H1 (cell line): ENCODE results near the gene PKN1. TPM values are rescaled to one million over a fixed set of nuclear protein-coding genes. Genes with fewer than 3 reads are reported as not detected.

Source experiments
- CTCF ChIA-PET: fragments of 300-600 bp; sonication (Branson Sonifier 250); formaldehyde crosslinking; loops from one replicate; lab custom pipeline; 2021; ENCODE audit not compliant: partially characterized antibody; lab: Charles Lee
- POLR2A ChIA-PET: fragments of 300-600 bp; sonication (Branson Sonifier 250); formaldehyde crosslinking; loops from one replicate; lab custom pipeline; 2021; ENCODE audit warnings: inconsistent platforms; ENCODE audit not compliant: partially characterized antibody; lab: Charles Lee
- DNase-seq, 2 experiments: peaks; one replicate each; pipeline versions ENCODE4 v3.0.0 to v3.0.0-alpha.2; 2010 to 2022; ENCODE audit warnings: low spot score in 2 of 2, low read depth in 1 of 2, mixed read lengths in 1 of 2
- FAIRE-seq: peaks from 2 replicates; lab custom pipeline; 2011; peaks lifted over from hg19 to GRCh38; lab: Jason Lieb, UNC
- H2AFZ ChIP-seq: 2 replicates; pipeline ENCODE4 v1.8.1; 2012; ENCODE audit warnings: low read length, inconsistent platforms
- H2AK5ac ChIP-seq: 2 replicates; pipeline ENCODE4 v1.6.1; 2013; ENCODE audit warnings: low read depth, low read length
- H2BK120ac ChIP-seq: replicated peaks from 2 replicates; pipeline ENCODE3; 2013; ENCODE audit warnings: low read depth, low read length, inconsistent platforms
- H2BK12ac ChIP-seq: 2 replicates; pipeline ENCODE4 v1.6.1; 2013; ENCODE audit warnings: low read depth, low read length
- H2BK15ac ChIP-seq: 2 replicates; pipeline ENCODE4 v1.6.1; 2013; ENCODE audit warnings: low read length
- H2BK20ac ChIP-seq: 2 replicates; pipeline ENCODE4 v1.6.1; 2013; ENCODE audit warnings: low read length
- H2BK5ac ChIP-seq: 2 replicates; pipeline ENCODE4 v1.6.1; 2013; ENCODE audit warnings: low read depth, low read length
- H3K14ac ChIP-seq: 2 replicates; pipeline ENCODE4 v1.6.1; 2013; ENCODE audit warnings: inconsistent platforms; ENCODE audit not compliant: insufficient read length
- H3K18ac ChIP-seq: 2 replicates; pipeline ENCODE4 v1.6.1; 2013; ENCODE audit warnings: low read length; ENCODE audit errors: extremely low read depth
- H3K23ac ChIP-seq: 2 replicates; pipeline ENCODE4 v1.6.1; 2013; ENCODE audit warnings: inconsistent platforms; ENCODE audit not compliant: insufficient read length
- H3K23me2 ChIP-seq: 2 replicates; pipeline ENCODE4 v1.6.1; 2013; ENCODE audit warnings: low read depth, low read length
- H3K27ac ChIP-seq: 2 replicates; pipeline ENCODE4 v1.6.1; 2011; ENCODE audit warnings: low read depth, low read length, inconsistent platforms
- H3K27me3 ChIP-seq, 4 experiments: replicated peaks in 1 of 4; 1 replicate in 1 of 4; 2 replicates in 3 of 4; pipeline versions ENCODE4 v1.6.1 to v1.8.1; 2011 to 2013; ENCODE audit warnings: low read length in 3 of 4, mild to moderate bottlenecking in 3 of 4, inconsistent platforms in 2 of 4, mixed read lengths in 2 of 4, moderate library complexity in 1 of 4; ENCODE audit not compliant: control insufficient read depth in 3 of 4, insufficient read depth in 3 of 4; ENCODE audit errors: extremely low read depth in 1 of 4
- H3K36me3 ChIP-seq, 4 experiments: 2 replicates each; pipeline versions ENCODE4 v1.6.1 to v1.8.1; 2011 to 2013; ENCODE audit warnings: mild to moderate bottlenecking in 4 of 4, low read length in 3 of 4, moderate library complexity in 2 of 4, control low read depth in 1 of 4, inconsistent platforms in 1 of 4; ENCODE audit not compliant: insufficient read depth in 4 of 4, control insufficient read depth in 2 of 4
- H3K4ac ChIP-seq: replicated peaks from 2 replicates; pipeline ENCODE3; 2013; ENCODE audit warnings: low read length, low read depth, mixed read lengths, inconsistent platforms; ENCODE audit not compliant: insufficient read length
- H3K4me1 ChIP-seq, 4 experiments: replicated peaks in 1 of 4; 1 replicate in 1 of 4; 2 replicates in 3 of 4; pipeline versions ENCODE4 v1.6.1 to v1.8.1; 2011 to 2013; ENCODE audit warnings: low read length in 3 of 4, inconsistent platforms in 2 of 4, mixed read lengths in 1 of 4; ENCODE audit not compliant: insufficient read depth in 4 of 4, control insufficient read depth in 3 of 4
- H3K4me2 ChIP-seq, 2 experiments: 2 replicates each; pipeline versions ENCODE4 v1.6.1 to v1.8.1; 2011 to 2013; ENCODE audit warnings: low read depth in 2 of 2, low read length in 2 of 2, control low read depth in 1 of 2, inconsistent platforms in 1 of 2, mild to moderate bottlenecking in 1 of 2; ENCODE audit not compliant: insufficient read depth in 1 of 2
- H3K4me3 ChIP-seq, 4 experiments: fragments of 200-600, 300-600 bp in 1 of 4; sonication (generic), shearing (Covaris generic), sonication (Bioruptor Twin) in 1 of 4; 2 replicates each; pipeline versions ENCODE4 v1.5.1 to v1.8.1; 2011 to 2016; ENCODE audit warnings: low read length in 4 of 4, low read depth in 3 of 4, control low read depth in 2 of 4, inconsistent platforms in 2 of 4, mild to moderate bottlenecking in 2 of 4, mixed read lengths in 1 of 4, moderate library complexity in 1 of 4; ENCODE audit not compliant: insufficient read depth in 2 of 4; ENCODE audit errors: extremely low read depth in 1 of 4
- H3K56ac ChIP-seq: replicated peaks from 2 replicates; pipeline ENCODE3; 2013; ENCODE audit warnings: low read depth, mild to moderate bottlenecking, mixed read lengths, low read length, inconsistent platforms; ENCODE audit not compliant: insufficient read length
- H3K79me1 ChIP-seq: 2 replicates; pipeline ENCODE4 v1.6.1; 2013; ENCODE audit warnings: low read depth, low read length, control low read depth
- H3K79me2 ChIP-seq, 2 experiments: 2 replicates each; pipeline versions ENCODE4 v1.6.1 to v1.8.1; 2012 to 2013; ENCODE audit warnings: low read length in 2 of 2, mild to moderate bottlenecking in 2 of 2, inconsistent platforms in 1 of 2; ENCODE audit not compliant: insufficient read depth in 2 of 2, control insufficient read depth in 1 of 2
- H3K9ac ChIP-seq, 4 experiments: replicated peaks in 1 of 4; 1 replicate in 1 of 4; 2 replicates in 3 of 4; pipeline versions ENCODE4 v1.6.1 to v1.8.1; 2011 to 2013; ENCODE audit warnings: low read depth in 3 of 4, low read length in 3 of 4, control low read depth in 2 of 4, mild to moderate bottlenecking in 2 of 4, moderate library complexity in 2 of 4, inconsistent platforms in 1 of 4; ENCODE audit errors: extremely low read depth in 1 of 4
- H3K9me3 ChIP-seq, 2 experiments: 2 replicates each; pipeline versions ENCODE4 v1.6.1 to v1.8.1; 2012 to 2013; ENCODE audit warnings: mild to moderate bottlenecking in 2 of 2, moderate library complexity in 2 of 2, control low read depth in 1 of 2, inconsistent platforms in 1 of 2, low read depth in 1 of 2, low read length in 1 of 2, mixed read lengths in 1 of 2; ENCODE audit not compliant: insufficient read depth in 2 of 2
- H4K20me1 ChIP-seq, 2 experiments: replicated peaks in 1 of 2; 2 replicates each; pipeline versions ENCODE3 to v1.8.1; 2011 to 2013; ENCODE audit warnings: inconsistent platforms in 2 of 2, low read length in 2 of 2, mild to moderate bottlenecking in 1 of 2; ENCODE audit not compliant: insufficient read depth in 2 of 2, control insufficient read depth in 1 of 2
- H4K5ac ChIP-seq: 2 replicates; pipeline ENCODE4 v1.6.1; 2013; ENCODE audit warnings: low read length, low read depth, mixed read lengths, inconsistent platforms; ENCODE audit not compliant: insufficient read length
- H4K8ac ChIP-seq: 2 replicates; pipeline ENCODE4 v1.8.0; 2013; ENCODE audit warnings: mild to moderate bottlenecking, moderate library complexity, low read length, inconsistent platforms; ENCODE audit not compliant: insufficient read depth; ENCODE audit errors: extremely low read depth
- H4K91ac ChIP-seq: replicated peaks from 2 replicates; pipeline ENCODE3; 2013; ENCODE audit warnings: low read length, mixed read lengths, inconsistent platforms; ENCODE audit not compliant: insufficient read length
- RFX5 ChIP-seq: IDR thresholded peaks from 2 replicates; pipeline ENCODE4 v1.6.1; 2011; ENCODE audit warnings: low read depth, low read length, improper control_type of control experiment, borderline replicate concordance
- RNF2 ChIP-seq: fragments of 200-900, 300-1000 bp; sonication (generic); IDR thresholded peaks from 2 replicates; pipeline ENCODE4 v1.7.1; 2016; ENCODE audit warnings: borderline replicate concordance, low read depth, mild to moderate bottlenecking, antibody characterized with exemption, low read length; ENCODE audit not compliant: poor library complexity, severe bottlenecking; ENCODE audit errors: missing control alignments
- USF2 ChIP-seq: IDR thresholded peaks from 2 replicates; pipeline ENCODE4 v1.6.1; 2011; ENCODE audit warnings: low read length, improper control_type of control experiment
- ZNF274 ChIP-seq: IDR thresholded peaks from 2 replicates; pipeline ENCODE4 v1.7.0; 2012; ENCODE audit warnings: low read length, borderline replicate concordance; ENCODE audit errors: extremely low read depth
- WGBS, 2 experiments: shearing (Covaris generic) in 1 of 2; methylation state at CpG; one replicate each; pipeline versions ENCODE4 v1.1.6 to v1.1.7; 2013 to 2015; ENCODE audit warnings: low lambda C conversion rate in 2 of 2, mixed read lengths in 2 of 2, inconsistent platforms in 1 of 2, low coverage in 1 of 2, missing lambda C conversion rate in 1 of 2; ENCODE audit not compliant: insufficient replicate concordance in 2 of 2, insufficient coverage in 1 of 2, insufficient read length in 1 of 2; ENCODE audit errors: extremely low coverage in 1 of 2, missing lambda C conversion rate in 1 of 2; 5-methylcytosine and 5-hydroxymethylcytosine counted together
- polyA plus RNA-seq, 7 experiments: library from polyadenylated mRNA; depleted of rRNA in 3 of 7; stranded (reverse) in 5 of 7; unstranded in 2 of 7; fragments of >200 nt in 5 of 7; fragments of 200-250 nt in 2 of 7; gene quantifications; 1 replicate in 5 of 7; 2 replicates in 1 of 7; 4 replicates in 1 of 7; pipeline versions ENCODE4 v1.2.1 to v1.2.3, GENCODE V29; 2011 to 2013; ENCODE audit warnings: missing spikeins in 2 of 7, mixed read lengths in 2 of 7
- total RNA-seq: library from RNA; stranded (reverse); fragmentation: NEBNext Ultra II Directional; extraction: Animal tissue kit (Norgen Biotek cat#: 25700); gene quantifications from 2 replicates; pipeline ENCODE4 v1.2.1, GENCODE V29; 2021

The PKN1 gene
- total and polyA plus RNA-seq, 2 of the 8 experiments (the other 6 are each of a cell fraction or from before 2014, with no cell fraction given), result 65.2 to 162 TPM

GRCh38 chr19:14391156-14391821 is 41.8 kb upstream of the PKN1 start:
- Histone ChIP-seq H3K36me3 (no peaks in the 10 kb centered on the region), H3K9ac (no peak overlapping the region), H2BK12ac (no peak overlapping the region), H3K79me1 (no peaks in the 10 kb centered on the region)
- no peak for TF ChIP-seq RNF2
- no peak for TF ChIP-seq USF2
- no peak for TF ChIP-seq RFX5
- TF ChIP-seq ZNF274, result no peak
- TF ChIP-seq, all 59 proteins: peak for 0
- Histone ChIP-seq H3K56ac (no peak overlapping the region), H3K4me3 (no peak overlapping the region), H3K23me2 (no peaks in the 10 kb centered on the region; the same call in 1 of the 2 replicates), H2BK20ac (no peak overlapping the region), H3K4me1 (peaks cover 0 to 8% (median 5%) of the 10 kb centered on the region in 4 experiments; a peak in 5 of 7 replicates), H3K14ac (no peak overlapping the region), H2AK5ac (no peak overlapping the region), H3K23ac (no peak overlapping the region), H2BK15ac (0 out of 2 replicates have a peak overlapping the region, but pooled peaks have one; percentile 46), H2AFZ (no peak overlapping the region), H4K20me1 (no peaks in the 10 kb centered on the region), H3K79me2 (no peaks in the 10 kb centered on the region), H2BK5ac (no peak overlapping the region), H2BK120ac (no peak overlapping the region), H4K8ac (no peak overlapping the region), H3K4me2 (no peak overlapping the region), H3K18ac (no peak overlapping the region), H4K91ac (no peak overlapping the region), H3K4ac (no peak overlapping the region), H4K5ac (no peak overlapping the region), H3K9me3 (no peaks in the 10 kb centered on the region), H3K27ac (no peak overlapping the region), H3K27me3 (no peaks in the 10 kb centered on the region)
- 85% methylated on average over 10 of the region's 10 CpGs; no CpG with 5 or more reads in 1 of the 2 experiments for WGBS, 2 experiments
- FAIRE-seq (no peak), DNase-seq (no peak)
- CTCF ChIA-PET, result interaction anchor here (0.6 to 3.5 kb wide), 6 partner anchors 14 to 72 kb away, joined by 3 to 20 read pairs (median 4); no protein-coding TSS in a partner anchor
- POLR2A ChIA-PET, result no interaction called here
